ENCODE data around the gene ALDH18A1.
A peak's percentile ranks its signal among the peaks of the same experiment; 100 is the strongest.
"Not testable (repeated sequence)": the region's sequence is repeated elsewhere in the genome, so short reads cannot be mapped to it uniquely, and the experiment has no call there.

Gene ALDH18A1

DNA sequence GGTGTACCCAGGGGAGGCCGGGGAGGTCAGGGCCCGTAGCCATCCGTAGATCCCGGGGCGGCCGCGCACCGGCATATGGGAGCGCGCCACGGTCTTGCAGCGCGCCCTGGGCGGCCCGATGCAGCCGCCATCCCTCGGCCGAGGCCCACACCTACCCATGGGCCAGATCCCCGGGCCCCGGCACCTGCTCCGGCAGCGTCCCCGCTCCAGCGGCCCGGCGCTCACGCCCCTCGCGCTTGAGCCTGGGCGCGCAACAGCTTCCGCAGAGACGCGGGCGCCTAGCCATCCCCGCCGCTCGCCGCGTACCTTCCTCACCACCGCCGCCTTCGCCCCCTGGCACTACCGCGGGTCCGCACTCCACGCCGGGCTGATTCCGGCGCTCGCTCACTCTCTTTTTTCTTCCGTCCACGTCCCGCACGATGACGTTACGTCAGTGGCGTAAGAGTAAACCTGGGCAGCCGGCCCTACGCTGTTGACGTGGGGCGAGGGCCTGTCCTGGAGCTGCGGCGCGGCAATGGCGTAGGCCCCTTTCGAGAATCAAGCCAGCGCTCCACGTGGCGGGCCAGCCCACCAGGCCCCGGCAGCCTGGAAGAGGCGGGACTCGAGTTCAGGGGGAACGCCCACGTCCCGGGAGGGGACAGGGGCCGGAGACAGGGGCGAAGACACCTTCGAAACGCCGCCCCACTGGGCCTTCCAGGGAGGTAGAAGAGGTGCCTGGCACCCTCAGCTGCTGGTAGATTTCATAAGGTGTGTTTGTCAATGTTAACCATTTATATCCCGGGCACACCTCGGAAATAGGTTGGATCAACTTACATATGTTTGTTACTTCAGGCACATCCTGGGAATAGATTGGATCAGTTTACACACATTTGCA lies at the start of gene ALDH18A1:
Gene ALDH18A1, minus strand, starts transcription at position 421 of the 874 bp plus-strand sequence. CDS start 3,334 bp downstream, outside the sequence.
- DNase-seq = peak; percentile 80

- DNase-seq = no peak
Measured at GRCh38 chr10:95698415-95698814, 41.9 kb upstream of the ALDH18A1 start.

GRCh38 chr10:95697429-95697828 lies 40.9 kb upstream of the ALDH18A1 start:
- DNase-seq = no peak

DNA sequence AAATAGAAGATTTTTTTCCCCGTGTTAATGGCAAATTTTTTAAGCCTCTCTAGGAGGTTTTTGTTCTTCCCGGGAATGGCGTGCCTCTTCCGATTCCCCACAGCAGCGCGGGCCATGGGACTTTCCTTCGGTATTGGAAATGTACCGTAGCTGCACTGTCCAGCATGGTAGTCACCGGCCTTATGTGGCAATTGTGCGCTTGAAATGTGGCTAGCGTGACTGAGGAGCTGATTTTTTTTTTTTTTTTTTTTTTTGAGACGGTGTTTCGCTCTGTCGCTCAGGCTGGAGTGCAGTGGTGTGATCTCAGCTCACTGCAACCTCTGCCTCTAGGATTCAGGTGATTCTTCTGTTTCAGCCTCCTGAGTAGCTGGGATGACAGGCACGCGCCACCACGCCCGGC lies 38.2 kb upstream of the ALDH18A1 start:
- DNase-seq = no peak

DNA sequence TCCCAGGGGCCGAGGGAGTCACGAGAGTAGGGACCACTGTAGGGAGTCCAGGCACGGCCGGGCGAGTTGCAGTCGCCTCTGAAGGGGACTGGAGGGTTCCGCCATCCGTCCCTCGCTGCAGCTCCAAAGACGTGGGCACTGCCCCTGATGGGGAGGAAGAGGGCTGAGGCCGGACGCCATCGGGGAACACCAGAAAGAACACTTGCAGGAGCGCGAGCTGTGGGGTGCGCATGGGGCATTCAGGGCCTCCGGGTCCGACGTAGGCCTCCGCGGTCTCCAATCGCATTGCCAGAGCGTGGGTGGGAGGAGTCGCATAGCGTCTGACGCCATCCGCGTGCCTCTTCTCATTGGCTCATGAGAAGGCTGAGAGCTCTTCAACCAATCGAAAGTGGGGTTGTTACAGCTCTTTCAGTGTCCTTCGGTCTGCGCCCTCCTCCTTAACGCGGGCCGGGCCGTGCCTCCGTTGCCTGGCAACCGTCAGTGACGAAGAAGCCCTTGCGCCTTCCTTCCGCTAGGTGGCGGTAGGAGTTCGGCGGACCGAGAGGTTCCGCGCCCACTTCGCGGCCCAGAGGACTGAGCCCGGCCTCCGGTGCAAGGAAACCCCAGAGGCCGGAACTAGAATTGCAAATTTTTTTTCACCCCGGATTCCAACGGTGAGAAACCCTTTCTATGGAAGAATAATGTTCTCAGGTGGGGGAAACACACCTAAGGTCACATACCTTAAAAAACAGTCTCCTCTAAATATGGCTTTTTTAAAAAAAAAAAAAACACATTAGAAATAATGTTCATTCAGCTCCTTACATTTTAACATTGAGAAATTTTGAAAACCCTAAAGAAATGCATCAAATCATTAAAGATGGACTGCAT lies 37.4 kb upstream of the ALDH18A1 start, which contains the start of gene TCTN3:
Gene TCTN3, minus strand, starts transcription at position 260 of the 867 bp plus-strand sequence. Its CDS starts 28 bp downstream, at position 232.
- peak; percentile 99 for DNase-seq

- no peak for DNase-seq
Measured at GRCh38 chr10:95693071-95693667, 36.7 kb upstream of the ALDH18A1 start.

- DNase-seq = no peak
Measured at GRCh38 chr10:95691281-95691680, 34.8 kb upstream of the ALDH18A1 start.

DNA sequence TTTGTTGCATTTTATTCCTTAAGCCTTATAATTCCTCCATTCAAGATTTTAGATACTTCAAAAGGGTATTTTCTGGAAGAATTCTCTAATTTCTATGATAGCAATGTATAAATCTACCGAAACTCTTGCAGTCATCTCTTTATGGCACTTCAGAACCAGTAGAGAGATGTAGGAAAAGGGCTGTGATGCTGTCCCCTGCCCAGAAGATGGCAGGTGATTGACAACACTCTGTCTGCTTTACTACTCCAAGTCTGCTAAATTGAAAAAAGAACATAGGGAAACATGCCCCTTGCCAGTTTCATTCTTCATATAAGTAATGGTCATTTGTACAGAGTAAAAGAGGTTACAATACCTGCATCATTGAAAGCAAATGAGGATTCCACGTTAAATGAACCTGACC lies 32.1 kb upstream of the ALDH18A1 start:
- DNase-seq = no peak

GRCh38 chr10:95683966-95684365 lies 27.5 kb upstream of the ALDH18A1 start:
- no peak for DNase-seq

- DNase-seq = no peak
Measured at GRCh38 chr10:95675403-95676116, 19.0 kb upstream of the ALDH18A1 start.

- DNase-seq = no peak
Measured at GRCh38 chr10:95674643-95675042, 18.1 kb upstream of the ALDH18A1 start.

DNA sequence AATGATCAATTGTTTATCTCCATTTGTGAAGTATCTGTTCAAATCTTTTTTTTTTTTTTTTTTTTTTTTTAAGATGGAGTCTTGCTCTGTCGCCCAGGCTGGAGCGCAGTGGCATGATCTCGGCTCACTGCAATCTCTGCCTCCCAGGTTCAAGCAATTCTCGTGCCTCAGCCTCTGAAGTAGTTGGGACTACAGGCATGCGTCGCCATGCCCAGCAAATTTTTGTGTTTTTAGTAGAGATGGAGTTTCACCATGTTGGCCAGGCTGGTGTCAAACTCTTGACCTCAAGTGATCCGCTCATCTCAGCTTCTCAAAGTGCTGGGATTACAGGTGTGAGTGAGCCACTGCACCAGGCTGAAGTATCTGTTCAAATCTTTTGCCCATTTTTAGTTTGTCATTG lies 16.1 kb upstream of the ALDH18A1 start:
- DNase-seq = not testable (repeated sequence)

- no peak for DNase-seq
Measured at GRCh38 chr10:95664543-95664942, 8.0 kb upstream of the ALDH18A1 start.

DNA sequence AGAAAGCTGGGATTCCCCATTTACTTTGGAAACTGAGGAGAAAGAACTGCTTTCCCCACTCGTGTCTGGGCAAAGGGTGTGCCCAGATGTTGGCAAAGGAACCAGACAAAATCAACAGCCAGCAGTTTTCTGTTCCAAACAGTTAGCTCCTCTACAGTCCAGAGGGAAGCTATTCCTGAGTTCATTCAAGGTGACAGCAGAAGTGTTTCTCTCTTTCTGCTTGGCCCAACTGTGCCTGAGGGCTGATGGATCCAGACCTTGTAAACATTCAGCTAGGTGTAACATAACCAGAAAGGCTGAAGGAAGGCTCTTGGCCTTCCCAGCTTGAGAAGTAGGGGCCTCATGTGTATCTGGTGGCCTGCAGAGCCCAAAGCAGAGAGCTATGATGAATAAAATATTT lies 7.0 kb upstream of the ALDH18A1 start:
- no peak for DNase-seq

- no peak for DNase-seq
Measured at GRCh38 chr10:95661818-95662217, 5.3 kb upstream of the ALDH18A1 start.

GRCh38 chr10:95660283-95660682 lies 3.8 kb upstream of the ALDH18A1 start:
- DNase-seq = no peak

DNA sequence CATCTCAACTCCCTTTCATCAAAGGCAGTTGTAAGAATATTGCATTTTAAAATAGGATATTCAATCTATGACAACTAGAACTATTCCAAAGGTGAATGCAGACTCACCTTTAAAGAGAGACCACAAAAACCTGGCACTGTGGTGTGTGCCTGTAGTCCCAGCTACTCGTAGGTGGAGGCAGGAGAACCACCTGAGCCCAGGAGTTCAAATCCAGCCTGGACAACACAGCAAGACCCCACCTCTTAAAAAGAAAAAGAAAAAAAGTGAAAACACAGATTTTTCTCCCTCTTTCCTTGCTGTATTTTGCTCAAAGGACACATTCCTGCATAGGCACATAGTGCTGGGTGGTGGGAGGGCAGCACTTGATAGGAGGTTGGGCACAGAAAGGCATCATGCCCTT lies 739 bp upstream of the ALDH18A1 start:
- DNase-seq = no peak

- no peak for DNase-seq
Measured at GRCh38 chr10:95655571-95656290, 780 bp downstream of the ALDH18A1 start.

GRCh38 chr10:95653895-95654294 lies 2.6 kb downstream of the ALDH18A1 start:
- no peak for DNase-seq

- no peak for DNase-seq
Measured at GRCh38 chr10:95651346-95652060, 5.0 kb downstream of the ALDH18A1 start.

DNA sequence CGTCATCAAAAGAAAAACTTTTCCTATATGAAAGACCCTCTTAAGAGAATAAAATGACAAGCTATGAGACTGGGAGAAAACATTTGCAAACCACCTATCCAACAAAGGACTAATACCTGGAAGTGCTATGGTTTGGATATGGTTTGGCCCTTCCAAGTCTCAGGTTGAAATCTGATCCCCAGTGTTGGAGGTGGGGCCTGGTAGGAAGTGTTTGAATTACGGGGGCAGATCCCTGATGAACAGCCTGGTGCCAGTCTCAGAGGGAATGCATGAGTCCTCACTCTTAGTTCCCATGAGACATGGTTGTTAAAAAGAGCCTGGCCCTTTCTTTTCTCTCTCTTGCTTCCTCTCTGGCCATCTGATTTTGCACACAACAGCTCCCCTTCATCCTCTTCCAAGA lies 6.3 kb downstream of the ALDH18A1 start:
- no peak for DNase-seq

Data from GF-D8 (cell line).